Osteocyte (in vitro differentiated cells): ENCODE data around the gene NDRG3. TPM values are rescaled to one million over a fixed set of nuclear protein-coding genes. Genes with fewer than 3 reads are reported as not detected.

Source experiments
- DNase-seq: peaks from one replicate; pipeline ENCODE4 v3.0.0; 2021; ENCODE audit warnings: mixed read lengths; ENCODE audit not compliant: unreplicated experiment; ENCODE audit errors: extremely low spot score
- H3K27ac Mint-ChIP-seq: one replicate; pipeline ENCODE4 v1.8.0; 2021; ENCODE audit warnings: mild to moderate bottlenecking, mixed read lengths; ENCODE audit not compliant: unreplicated experiment
- H3K27me3 Mint-ChIP-seq: one replicate; pipeline ENCODE4 v1.8.0; 2021; ENCODE audit warnings: mixed read lengths; ENCODE audit not compliant: unreplicated experiment
- H3K36me3 Mint-ChIP-seq: one replicate; pipeline ENCODE4 v1.8.0; 2021; ENCODE audit warnings: mixed read lengths; ENCODE audit not compliant: unreplicated experiment
- H3K4me1 Mint-ChIP-seq: one replicate; pipeline ENCODE4 v1.8.0; 2021; ENCODE audit warnings: mixed read lengths; ENCODE audit not compliant: unreplicated experiment
- H3K4me3 Mint-ChIP-seq: one replicate; pipeline ENCODE4 v1.8.0; 2021; ENCODE audit warnings: mild to moderate bottlenecking, moderate library complexity, mixed read lengths; ENCODE audit not compliant: unreplicated experiment
- H3K9me3 Mint-ChIP-seq: one replicate; pipeline ENCODE4 v1.8.0; 2021; ENCODE audit warnings: mixed read lengths; ENCODE audit not compliant: unreplicated experiment
- total RNA-seq: library from RNA; stranded (reverse); gene quantifications from 2 replicates; pipeline ENCODE4 v1.2.1, GENCODE V29; 2021
- TF ChIP-seq, protein P1 (sequence below): fragments of 200-600 bp; sonication (generic); IDR thresholded peaks from 2 replicates; pipeline ENCODE4 v1.5.0; 2021; ENCODE audit warnings: antibody characterized with exemption, mild to moderate bottlenecking, moderate library complexity

Gene NDRG3
- total RNA-seq, 1 donor from 2014 or later = 32.2 TPM

DNA sequence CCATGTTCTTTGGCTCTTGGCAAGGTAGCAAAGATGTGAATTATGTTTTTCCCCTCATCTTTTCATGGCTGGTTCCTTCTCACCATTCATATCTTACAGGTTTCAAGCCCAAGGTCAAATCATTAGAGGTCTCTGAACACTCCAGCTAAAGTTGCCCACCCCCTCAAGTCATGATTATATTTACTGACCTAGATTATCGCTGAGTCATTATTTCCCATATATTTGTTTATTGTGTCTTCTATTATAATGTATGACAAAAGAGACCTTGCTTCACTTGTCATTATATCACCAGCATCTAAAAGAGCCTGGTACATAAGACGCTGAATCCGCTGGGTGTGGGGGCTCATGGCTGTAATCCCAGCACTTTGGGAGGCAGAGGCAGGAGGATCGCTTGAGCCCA lies 15.2 kb upstream of the NDRG3 start:
- DNase-seq = no peak
- TF ChIP-seq, protein P1, sequence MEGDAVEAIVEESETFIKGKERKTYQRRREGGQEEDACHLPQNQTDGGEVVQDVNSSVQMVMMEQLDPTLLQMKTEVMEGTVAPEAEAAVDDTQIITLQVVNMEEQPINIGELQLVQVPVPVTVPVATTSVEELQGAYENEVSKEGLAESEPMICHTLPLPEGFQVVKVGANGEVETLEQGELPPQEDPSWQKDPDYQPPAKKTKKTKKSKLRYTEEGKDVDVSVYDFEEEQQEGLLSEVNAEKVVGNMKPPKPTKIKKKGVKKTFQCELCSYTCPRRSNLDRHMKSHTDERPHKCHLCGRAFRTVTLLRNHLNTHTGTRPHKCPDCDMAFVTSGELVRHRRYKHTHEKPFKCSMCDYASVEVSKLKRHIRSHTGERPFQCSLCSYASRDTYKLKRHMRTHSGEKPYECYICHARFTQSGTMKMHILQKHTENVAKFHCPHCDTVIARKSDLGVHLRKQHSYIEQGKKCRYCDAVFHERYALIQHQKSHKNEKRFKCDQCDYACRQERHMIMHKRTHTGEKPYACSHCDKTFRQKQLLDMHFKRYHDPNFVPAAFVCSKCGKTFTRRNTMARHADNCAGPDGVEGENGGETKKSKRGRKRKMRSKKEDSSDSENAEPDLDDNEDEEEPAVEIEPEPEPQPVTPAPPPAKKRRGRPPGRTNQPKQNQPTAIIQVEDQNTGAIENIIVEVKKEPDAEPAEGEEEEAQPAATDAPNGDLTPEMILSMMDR = no peak
- Mint-ChIP-seq H3K4me3 (no peak overlapping the region), H3K27ac (no peak overlapping the region), H3K4me1 (no peaks in the 10 kb centered on the region), H3K36me3 (peaks cover 7% of the 10 kb centered on the region), H3K9me3 (no peaks in the 10 kb centered on the region), H3K27me3 (no peaks in the 10 kb centered on the region)

DNA sequence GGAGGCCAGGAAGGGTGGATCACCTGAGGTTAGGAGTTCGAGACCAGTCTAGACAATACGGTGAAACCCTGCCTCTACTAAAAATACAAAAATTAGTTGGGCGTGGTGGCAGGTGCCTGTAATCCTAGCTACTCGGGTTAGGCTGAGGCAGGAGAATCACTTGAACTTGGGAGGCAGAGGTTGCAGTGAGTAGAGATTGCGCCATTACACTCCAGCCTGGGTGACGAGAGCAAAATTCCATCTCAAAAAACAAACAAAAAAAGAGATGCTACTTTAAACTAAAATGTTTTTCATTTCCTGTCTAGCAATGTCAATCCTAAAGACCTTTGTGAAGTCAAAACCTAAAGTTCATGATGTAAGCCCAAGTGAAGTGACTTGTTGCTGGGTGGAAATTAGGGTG lies 14.8 kb upstream of the NDRG3 start:
- H3K4me1 Mint-ChIP-seq = no peaks in the 10 kb centered on the region
- no peak overlapping the region for H3K27ac Mint-ChIP-seq
- H3K9me3 Mint-ChIP-seq = no peaks in the 10 kb centered on the region
- H3K36me3 Mint-ChIP-seq = peaks cover 7% of the 10 kb centered on the region
- no peak for DNase-seq
- no peak overlapping the region for H3K4me3 Mint-ChIP-seq
- no peaks in the 10 kb centered on the region for H3K27me3 Mint-ChIP-seq
- TF ChIP-seq, protein P1 = no peak

DNA sequence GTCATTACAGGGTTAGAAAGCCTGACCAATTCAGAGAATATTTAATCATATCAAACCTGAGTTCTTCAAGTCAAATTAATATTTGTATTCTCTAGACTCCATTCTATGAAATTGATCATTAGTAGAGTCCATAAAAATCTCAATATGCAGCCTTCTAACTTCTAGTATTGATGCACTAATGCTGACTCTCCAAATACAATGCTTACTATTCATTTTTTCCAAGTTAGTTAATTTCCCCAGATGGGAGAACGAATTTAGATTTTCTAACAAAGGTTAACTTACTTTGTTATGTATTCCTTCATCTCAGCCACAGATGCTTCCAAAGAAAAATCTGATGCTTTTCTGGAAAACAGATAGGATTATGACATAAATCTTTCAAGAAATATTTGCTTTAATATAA lies 12.4 kb upstream of the NDRG3 start:
- Mint-ChIP-seq H3K4me3 (no peak overlapping the region), H3K9me3 (no peaks in the 10 kb centered on the region), H3K27ac (no peak overlapping the region), H3K36me3 (peaks cover 7% of the 10 kb centered on the region), H3K27me3 (no peaks in the 10 kb centered on the region), H3K4me1 (no peaks in the 10 kb centered on the region)
- TF ChIP-seq, protein P1 = no peak
- DNase-seq = no peak

DNA sequence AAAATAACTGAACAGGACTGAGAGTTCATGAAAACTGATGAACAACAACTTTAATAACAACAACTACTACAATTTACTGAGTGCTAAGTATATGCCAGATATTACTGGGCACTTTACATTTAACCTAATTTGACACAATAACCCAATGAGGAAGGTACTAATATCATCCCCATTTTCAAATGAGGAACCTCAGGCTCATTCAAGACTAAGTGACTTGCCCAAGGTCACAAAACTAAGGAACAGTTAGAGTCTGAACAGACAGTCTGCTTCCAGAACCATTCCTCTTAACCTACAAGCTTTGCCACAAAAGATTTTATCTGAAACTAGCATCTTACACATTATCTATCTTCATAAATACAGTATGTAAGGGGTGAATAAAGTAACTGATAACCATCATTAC lies 10.6 kb upstream of the NDRG3 start:
- Mint-ChIP-seq H3K36me3 (peaks cover 11% of the 10 kb centered on the region), H3K4me3 (no peak overlapping the region), H3K4me1 (no peaks in the 10 kb centered on the region), H3K9me3 (no peaks in the 10 kb centered on the region), H3K27ac (no peak overlapping the region), H3K27me3 (no peaks in the 10 kb centered on the region)
- TF ChIP-seq, protein P1 = no peak
- DNase-seq = no peak

GRCh38 chr20:36754656-36755222 lies 8.8 kb upstream of the NDRG3 start:
- Mint-ChIP-seq H3K4me3 (no peak overlapping the region), H3K27me3 (no peaks in the 10 kb centered on the region), H3K27ac (no peak overlapping the region), H3K36me3 (peaks cover 11% of the 10 kb centered on the region), H3K9me3 (no peaks in the 10 kb centered on the region), H3K4me1 (no peaks in the 10 kb centered on the region)
- TF ChIP-seq, protein P1 = peak; percentile 79
- no peak for DNase-seq
